SJCRH30 (cell line): ENCODE results near the gene SMAD3. TPM values are rescaled to one million over a fixed set of nuclear protein-coding genes. Genes with fewer than 3 reads are reported as not detected.
"Not testable (repeated sequence)": the region's sequence is repeated elsewhere in the genome, so short reads cannot be mapped to it uniquely, and the experiment has no call there.

Experiments used
- DNase-seq, 2 experiments: peaks; one replicate each; pipeline ENCODE4 v3.0.0-alpha.2; 2015 to 2020
- H3K27ac ChIP-seq: fragments of 250-450 bp; sonication (Bioruptor Pico); 2 replicates; pipeline ENCODE4 v1.5.1; 2020; ENCODE audit warnings: mild to moderate bottlenecking, moderate library complexity
- H3K27me3 ChIP-seq: fragments of 250-450 bp; sonication (Bioruptor Pico); 2 replicates; pipeline ENCODE4 v1.5.1; 2020; ENCODE audit warnings: mild to moderate bottlenecking, moderate library complexity
- H3K36me3 ChIP-seq: fragments of 250-450 bp; sonication (Bioruptor Pico); 2 replicates; pipeline ENCODE4 v1.5.1; 2020; ENCODE audit warnings: mild to moderate bottlenecking, moderate library complexity
- H3K4me1 ChIP-seq: fragments of 250-450 bp; sonication (Bioruptor Pico); 2 replicates; pipeline ENCODE4 v1.5.1; 2020; ENCODE audit warnings: mild to moderate bottlenecking, moderate library complexity
- H3K4me3 ChIP-seq: fragments of 250-450 bp; sonication (Bioruptor Pico); 2 replicates; pipeline ENCODE4 v1.5.1; 2020; ENCODE audit warnings: mild to moderate bottlenecking, moderate library complexity
- H3K9me3 ChIP-seq: fragments of 250-450 bp; sonication (Bioruptor Pico); replicated peaks from 2 replicates; pipeline ENCODE4 v1.5.1; 2020; ENCODE audit warnings: mild to moderate bottlenecking, moderate library complexity
- total RNA-seq: library from RNA; depleted of rRNA; stranded (reverse); fragments of >200 nt; shearing (Covaris generic); gene quantifications from 2 replicates; pipeline ENCODE4 v1.2.3, GENCODE V29; 2014

The SMAD3 gene
- total RNA-seq, 1 experiment from 2014 or later: 23.0 TPM

DNA sequence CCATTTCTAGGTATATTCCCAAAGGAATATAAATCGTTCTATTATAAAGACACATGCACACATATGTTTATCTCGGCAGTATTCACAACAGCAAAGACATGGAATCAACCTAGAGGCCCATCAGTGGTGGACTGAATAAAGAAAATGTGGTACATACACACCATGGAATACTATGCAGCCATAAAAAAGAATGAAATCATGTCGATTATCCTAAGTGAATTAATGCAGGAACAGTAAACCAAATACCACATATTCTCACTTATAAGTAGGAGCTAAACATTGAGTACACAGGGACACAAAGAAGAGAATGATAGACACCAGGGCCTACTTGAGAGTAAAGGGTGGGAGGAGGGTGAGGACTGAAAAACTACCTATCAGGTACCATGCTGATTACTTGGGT lies 37.0 kb upstream of the SMAD3 start:
- not testable (repeated sequence) for H3K36me3 ChIP-seq, H3K4me3 ChIP-seq, H3K27me3 ChIP-seq, H3K9me3 ChIP-seq, DNase-seq, H3K27ac ChIP-seq
- peaks cover 36% of the 10 kb centered on the region for H3K4me1 ChIP-seq

DNA sequence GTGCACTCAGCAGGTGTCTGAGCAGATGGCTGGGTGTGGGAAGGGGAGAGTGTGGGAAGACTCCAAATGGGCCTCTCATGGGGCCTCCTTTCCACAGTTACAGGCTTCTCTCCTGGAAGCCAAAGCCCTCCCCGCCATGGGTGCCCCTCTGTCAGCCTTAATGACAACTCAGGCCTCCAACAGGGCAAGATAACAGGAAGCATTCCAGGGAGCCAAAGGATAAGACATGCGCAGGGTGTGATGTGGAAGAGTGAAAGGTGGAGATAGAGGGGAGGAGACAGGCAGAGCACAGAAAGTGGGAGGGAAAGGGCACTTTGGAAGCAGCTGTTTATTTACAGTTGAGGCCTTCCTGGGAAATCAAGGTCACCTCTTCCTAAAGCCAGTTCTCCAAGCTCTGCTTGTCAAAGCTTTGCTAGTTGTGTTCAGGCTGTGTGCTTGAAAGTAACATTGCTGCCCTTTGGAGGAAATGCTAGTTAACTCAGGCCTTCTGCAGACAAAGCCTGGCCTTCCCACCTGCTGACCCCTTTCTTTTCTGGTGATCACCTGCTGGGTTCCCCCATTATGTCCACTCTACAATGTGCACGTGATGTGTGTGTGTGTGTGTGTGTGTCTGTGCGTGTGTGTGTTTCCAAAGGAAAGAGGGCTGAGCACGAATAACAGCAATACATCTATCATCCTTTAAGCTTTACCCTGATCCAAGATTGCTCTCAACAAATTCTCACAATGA lies 35.2 kb upstream of the SMAD3 start:
- H3K36me3 ChIP-seq: no peaks in the 10 kb centered on the region
- H3K27me3 ChIP-seq: no peaks in the 10 kb centered on the region
- H3K4me3 ChIP-seq: no peak overlapping the region
- peaks cover 20% of the 10 kb centered on the region for H3K4me1 ChIP-seq
- no peaks in the 10 kb centered on the region for H3K9me3 ChIP-seq
- peak in 1 of 2 experiments; percentile 37 for DNase-seq
- no peak overlapping the region for H3K27ac ChIP-seq

GRCh38 chr15:67031331-67031730 lies 34.1 kb upstream of the SMAD3 start:
- Histone ChIP-seq H3K27me3 (no peaks in the 10 kb centered on the region), H3K36me3 (no peaks in the 10 kb centered on the region), H3K9me3 (no peaks in the 10 kb centered on the region), H3K4me3 (no peak overlapping the region), H3K4me1 (peaks cover 14% of the 10 kb centered on the region), H3K27ac (no peak overlapping the region)
- DNase-seq: no peak

GRCh38 chr15:67032608-67033007 lies 32.8 kb upstream of the SMAD3 start:
- Histone ChIP-seq H3K27ac (no peak overlapping the region), H3K4me1 (peaks cover 22% of the 10 kb centered on the region), H3K9me3 (no peaks in the 10 kb centered on the region), H3K36me3 (no peaks in the 10 kb centered on the region), H3K4me3 (no peak overlapping the region), H3K27me3 (no peaks in the 10 kb centered on the region)
- DNase-seq: no peak

DNA sequence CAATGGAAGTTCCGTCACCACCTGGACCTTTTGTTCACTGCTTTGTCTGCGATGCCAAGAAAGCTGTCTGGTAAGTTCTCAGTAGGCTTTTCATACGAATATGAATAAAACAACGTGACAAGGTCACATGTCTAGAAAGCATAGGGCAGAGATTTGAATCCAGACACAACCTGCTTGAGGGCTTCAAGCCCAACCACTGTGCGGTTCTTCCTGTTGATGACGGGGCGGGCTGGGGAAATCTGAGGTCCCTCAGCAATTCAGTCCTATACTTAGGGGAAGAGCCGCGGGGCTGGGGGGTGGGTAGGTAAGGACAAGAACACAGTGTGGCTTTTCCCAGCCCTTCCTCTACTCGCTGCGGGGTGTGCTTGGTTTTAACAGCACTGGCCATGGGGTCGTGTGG lies 32.4 kb upstream of the SMAD3 start:
- no peak overlapping the region for H3K4me3 ChIP-seq
- no peaks in the 10 kb centered on the region for H3K27me3 ChIP-seq
- H3K27ac ChIP-seq: no peak overlapping the region
- peaks cover 26% of the 10 kb centered on the region for H3K4me1 ChIP-seq
- DNase-seq: no peak
- no peaks in the 10 kb centered on the region for H3K9me3 ChIP-seq
- no peaks in the 10 kb centered on the region for H3K36me3 ChIP-seq

- no peaks in the 10 kb centered on the region for H3K36me3 ChIP-seq
- DNase-seq: no peak
- H3K9me3 ChIP-seq: no peaks in the 10 kb centered on the region
- no peak overlapping the region for H3K4me3 ChIP-seq
- no peak overlapping the region for H3K27ac ChIP-seq
- H3K4me1 ChIP-seq: peaks cover 32% of the 10 kb centered on the region
- H3K27me3 ChIP-seq: no peaks in the 10 kb centered on the region
These were observed 31.8 kb upstream of the SMAD3 start for GRCh38 chr15:67033571-67034044.

- no peaks in the 10 kb centered on the region for H3K36me3 ChIP-seq
- H3K27ac ChIP-seq: no peak overlapping the region
- no peak for DNase-seq
- no peaks in the 10 kb centered on the region for H3K9me3 ChIP-seq
- H3K4me3 ChIP-seq: no peak overlapping the region
- peaks cover 26% of the 10 kb centered on the region for H3K4me1 ChIP-seq
- no peaks in the 10 kb centered on the region for H3K27me3 ChIP-seq
These were observed 29.5 kb upstream of the SMAD3 start for GRCh38 chr15:67035886-67036285.

DNA sequence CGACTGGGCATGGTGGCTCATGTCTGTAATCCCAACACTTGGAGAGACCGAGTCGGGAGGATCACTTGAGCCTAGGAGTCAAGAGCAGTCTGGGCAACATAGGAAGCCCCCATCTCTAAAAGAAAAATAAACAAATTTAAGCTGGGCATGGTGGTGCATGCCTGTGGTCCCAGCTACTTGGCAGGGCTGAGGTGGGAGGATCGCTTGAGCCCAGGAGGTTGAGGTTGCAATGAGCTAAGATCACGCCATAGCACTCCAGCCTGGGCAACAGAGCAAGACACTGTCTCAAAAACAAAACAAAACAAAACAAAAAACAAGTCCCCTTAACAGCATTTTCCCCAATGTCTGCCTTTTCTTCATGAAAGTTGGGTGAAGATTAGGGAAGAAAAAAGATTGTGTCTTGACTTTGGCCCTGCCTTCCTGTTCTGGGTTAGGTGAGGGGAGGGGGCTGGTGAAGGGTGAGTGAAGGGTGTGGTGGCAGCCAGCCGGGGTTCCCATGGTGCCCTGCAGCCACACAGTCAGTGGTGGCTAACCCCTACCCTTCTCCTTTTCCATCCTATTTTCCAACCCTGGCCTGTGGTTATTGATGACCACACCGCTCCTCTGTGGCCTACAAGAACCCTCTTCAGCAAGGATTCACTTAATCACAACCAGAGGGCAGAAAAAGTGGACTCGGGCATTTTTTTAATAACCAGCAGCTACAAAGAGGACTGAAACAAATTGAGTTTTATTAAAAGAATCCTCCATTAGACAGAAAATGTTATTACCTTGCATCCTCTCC lies 28.4 kb upstream of the SMAD3 start:
- no peaks in the 10 kb centered on the region for H3K27me3 ChIP-seq
- H3K4me1 ChIP-seq: peaks cover 28% of the 10 kb centered on the region
- H3K4me3 ChIP-seq: no peak overlapping the region
- H3K27ac ChIP-seq: no peak overlapping the region
- no peaks in the 10 kb centered on the region for H3K9me3 ChIP-seq
- no peaks in the 10 kb centered on the region for H3K36me3 ChIP-seq
- DNase-seq: peak; percentile 30 to 45

DNA sequence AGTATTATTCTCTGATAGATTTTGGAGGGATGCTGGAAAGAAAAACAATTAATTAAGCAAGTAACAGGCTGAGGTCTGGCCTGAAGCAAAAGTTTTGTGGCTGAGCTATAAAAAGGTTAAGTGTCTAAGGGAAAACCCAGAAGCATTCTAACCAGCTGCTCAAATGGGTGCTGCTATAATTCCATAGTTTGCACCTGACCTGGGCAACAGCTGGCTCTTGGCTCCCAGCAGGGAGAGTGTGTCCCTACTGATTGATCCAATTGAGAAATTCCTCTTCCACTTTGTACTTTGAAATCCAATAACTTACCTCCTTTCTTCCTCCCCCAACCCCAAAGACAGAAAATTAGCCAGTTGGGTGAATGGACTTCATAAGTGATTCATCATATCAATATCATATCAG lies 27.7 kb upstream of the SMAD3 start:
- H3K9me3 ChIP-seq: no peaks in the 10 kb centered on the region
- H3K27me3 ChIP-seq: no peaks in the 10 kb centered on the region
- H3K4me3 ChIP-seq: no peak overlapping the region
- peaks cover 31% of the 10 kb centered on the region for H3K4me1 ChIP-seq
- no peak overlapping the region for H3K27ac ChIP-seq
- peak; percentile 41 to 67 for DNase-seq
- H3K36me3 ChIP-seq: no peaks in the 10 kb centered on the region

- no peaks in the 10 kb centered on the region for H3K27me3 ChIP-seq
- no peaks in the 10 kb centered on the region for H3K9me3 ChIP-seq
- DNase-seq: no peak
- peaks cover 31% of the 10 kb centered on the region for H3K4me1 ChIP-seq
- H3K27ac ChIP-seq: no peak overlapping the region
- no peak overlapping the region for H3K4me3 ChIP-seq
- H3K36me3 ChIP-seq: no peaks in the 10 kb centered on the region
These were observed 26.7 kb upstream of the SMAD3 start for GRCh38 chr15:67038736-67039135.

DNA sequence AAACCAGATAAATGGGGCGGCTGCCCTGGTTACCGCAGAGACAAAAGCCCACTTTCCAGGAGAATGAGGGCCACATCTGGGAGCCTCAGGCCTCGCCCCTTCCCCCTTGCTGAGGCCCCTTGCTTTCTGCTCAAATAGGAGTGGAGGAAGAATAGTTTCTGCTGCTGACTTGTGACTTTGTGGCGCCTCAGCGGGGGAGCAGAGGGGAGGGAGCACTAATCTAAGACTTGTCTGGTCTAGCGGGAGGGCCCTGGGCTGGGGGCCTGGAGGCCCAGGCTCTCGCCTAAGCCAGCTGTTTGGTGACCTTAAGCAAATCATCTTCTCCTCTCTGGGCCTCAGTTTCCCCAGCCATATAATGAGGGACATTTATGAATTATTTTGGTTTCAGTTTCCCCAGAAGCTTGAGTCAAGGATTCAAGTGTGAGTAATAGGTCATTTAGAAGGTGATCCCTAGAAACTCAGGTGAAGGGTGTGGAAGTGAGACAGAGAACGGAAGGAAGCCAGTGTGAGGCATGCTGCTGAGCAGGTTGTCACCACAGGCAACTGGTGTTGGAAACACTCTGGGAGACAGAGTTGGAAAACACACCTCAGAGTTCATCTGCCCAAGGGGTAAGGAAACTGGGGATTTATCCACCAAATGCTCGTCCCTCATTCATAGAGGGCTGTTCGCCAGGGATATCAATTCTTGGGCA lies 25.9 kb upstream of the SMAD3 start:
- Histone ChIP-seq H3K4me1 (peaks cover 36% of the 10 kb centered on the region), H3K4me3 (no peak overlapping the region), H3K36me3 (no peaks in the 10 kb centered on the region), H3K27me3 (no peaks in the 10 kb centered on the region), H3K27ac (no peak overlapping the region), H3K9me3 (no peaks in the 10 kb centered on the region)
- no peak for DNase-seq

GRCh38 chr15:67040277-67040676 lies 25.1 kb upstream of the SMAD3 start:
- H3K36me3 ChIP-seq: no peaks in the 10 kb centered on the region

GRCh38 chr15:67042551-67043142 lies 22.8 kb upstream of the SMAD3 start:
- peaks cover 23% of the 10 kb centered on the region for H3K4me1 ChIP-seq
- H3K27ac ChIP-seq: no peak overlapping the region

More at GRCh38 chr15:67040277-67040676, 25.1 kb upstream of the SMAD3 start:
- DNase-seq: no peak
- Histone ChIP-seq H3K27me3 (no peaks in the 10 kb centered on the region), H3K9me3 (no peaks in the 10 kb centered on the region), H3K4me1 (peaks cover 39% of the 10 kb centered on the region), H3K27ac (no peak overlapping the region), H3K4me3 (no peak overlapping the region)

DNA sequence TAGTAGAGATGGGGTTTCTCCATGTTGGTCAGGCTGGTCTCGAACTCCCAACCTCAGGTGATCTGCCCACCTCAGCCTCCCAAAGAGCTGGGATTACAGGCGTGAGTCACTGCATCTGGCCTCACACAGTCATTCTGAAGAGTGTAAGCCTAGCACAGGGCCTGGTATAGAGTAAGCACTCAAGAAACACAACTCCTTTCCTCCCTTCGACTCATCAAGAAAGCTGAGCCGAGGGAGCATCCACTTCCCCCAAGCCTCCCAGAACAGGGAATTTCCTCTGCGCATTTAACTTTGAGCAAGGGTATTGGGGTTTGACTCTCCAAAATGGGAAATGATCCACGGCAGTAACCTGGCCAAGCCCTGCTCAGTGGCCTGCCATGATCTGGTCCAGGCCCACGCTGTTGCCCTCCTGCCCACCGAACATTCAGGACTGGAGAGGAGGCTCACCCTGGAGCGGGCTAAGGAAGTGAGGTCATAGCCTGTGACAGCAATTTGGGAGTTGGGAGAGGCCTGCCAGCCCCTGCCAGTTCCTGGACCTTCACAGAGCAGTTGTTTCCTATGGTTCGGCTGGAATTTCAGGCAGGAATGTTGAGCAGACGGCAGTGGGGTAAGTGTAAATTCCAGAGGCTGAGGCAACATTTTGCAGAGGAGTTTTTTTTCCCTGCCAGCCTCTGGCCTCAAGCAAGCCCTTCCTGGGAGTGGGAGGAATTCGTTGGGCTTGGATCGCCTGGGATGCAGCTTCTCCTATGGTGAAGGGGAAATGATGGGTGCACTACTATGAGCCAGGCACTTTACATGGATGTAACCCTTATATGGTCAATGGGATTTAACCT lies 21.2 kb upstream of the SMAD3 start:
- no peaks in the 10 kb centered on the region for H3K9me3 ChIP-seq
- no peak overlapping the region for H3K4me3 ChIP-seq
- peaks cover 24% of the 10 kb centered on the region for H3K4me1 ChIP-seq
- no peaks in the 10 kb centered on the region for H3K27me3 ChIP-seq
- peak overlapping the region; percentile 62 for H3K27ac ChIP-seq
- DNase-seq: peak; percentile 90
- H3K36me3 ChIP-seq: no peaks in the 10 kb centered on the region

More at GRCh38 chr15:67042551-67043142, 22.8 kb upstream of the SMAD3 start:
- Histone ChIP-seq H3K36me3 (no peaks in the 10 kb centered on the region), H3K9me3 (no peaks in the 10 kb centered on the region), H3K4me3 (no peak overlapping the region), H3K27me3 (no peaks in the 10 kb centered on the region)
- no peak for DNase-seq
